ENCODE measurements around the gene GALNT7. TPM values are rescaled to one million over a fixed set of nuclear protein-coding genes. Genes with fewer than 3 reads are reported as not detected.

The GALNT7 gene
- total and polyA plus RNA-seq, 5 donors = 3.6 to 11.0 (median 8.2) TPM

GRCh38 chr4:173237762-173238161 lies 69.2 kb downstream of the GALNT7 start:
- DNase-seq = no peak
- no peak for ATAC-seq
- Histone ChIP-seq H3K9me3 (ENCODE audit: control insufficient read depth, low read length) (no peaks in the 10 kb centered on the region), H3K4me3 (ENCODE audit: low read length) (no peak overlapping the region), H3K4me1 (ENCODE audit: control insufficient read depth, insufficient read depth, low read length) (no peaks in the 10 kb centered on the region), H3K27ac (ENCODE audit: low read length) (no peak overlapping the region), H3K27me3 (ENCODE audit: control insufficient read depth, insufficient read depth) (no peaks in the 10 kb centered on the region)
- 63% methylated on average over 2 of the region's 2 CpGs for WGBS
- intact Hi-C loops (cut with DNase I) = no loop called here

GRCh38 chr4:173240696-173241095 lies 72.1 kb downstream of the GALNT7 start:
- Histone ChIP-seq H3K27me3 (ENCODE audit: control insufficient read depth, insufficient read depth) (no peaks in the 10 kb centered on the region), H3K4me3 (ENCODE audit: low read length) (no peak overlapping the region), H3K27ac (ENCODE audit: low read length) (no peak overlapping the region), H3K4me1 (ENCODE audit: control insufficient read depth, insufficient read depth, low read length) (no peaks in the 10 kb centered on the region), H3K9me3 (ENCODE audit: control insufficient read depth, low read length) (no peaks in the 10 kb centered on the region)
- intact Hi-C loops (cut with DNase I) = no loop called here
- ATAC-seq = no peak
- DNase-seq = no peak

- Histone ChIP-seq H3K27ac (ENCODE audit: low read length) (no peak overlapping the region), H3K4me3 (ENCODE audit: low read length) (no peak overlapping the region), H3K4me1 (ENCODE audit: control insufficient read depth, insufficient read depth, low read length) (no peaks in the 10 kb centered on the region), H3K9me3 (ENCODE audit: control insufficient read depth, low read length) (no peaks in the 10 kb centered on the region), H3K27me3 (ENCODE audit: control insufficient read depth, insufficient read depth) (no peaks in the 10 kb centered on the region)
- ATAC-seq = no peak
- 97% methylated on average over 3 of the region's 3 CpGs for WGBS
- intact Hi-C loops (cut with DNase I) = no loop called here
- no peak for DNase-seq
These were observed 74.0 kb downstream of the GALNT7 start for GRCh38 chr4:173242466-173243250.

- 91% methylated on average over 3 of the region's 3 CpGs for WGBS
These were observed 74.7 kb downstream of the GALNT7 start for GRCh38 chr4:173243321-173243720.

GRCh38 chr4:173243917-173244658 lies 75.5 kb downstream of the GALNT7 start:
- WGBS = 96% methylated on average over 3 of the region's 3 CpGs
- DNase-seq (no peak), ATAC-seq (no peak)
- Histone ChIP-seq H3K27ac (ENCODE audit: low read length) (no peak overlapping the region), H3K4me3 (ENCODE audit: low read length) (no peak overlapping the region), H3K9me3 (ENCODE audit: control insufficient read depth, low read length) (no peaks in the 10 kb centered on the region), H3K27me3 (ENCODE audit: control insufficient read depth, insufficient read depth) (no peaks in the 10 kb centered on the region), H3K4me1 (ENCODE audit: control insufficient read depth, insufficient read depth, low read length) (no peaks in the 10 kb centered on the region)
- intact Hi-C loops (cut with DNase I) = no loop called here

More at GRCh38 chr4:173243321-173243720, 74.7 kb downstream of the GALNT7 start:
- no peak for DNase-seq
- ATAC-seq = no peak
- H3K27me3 ChIP-seq (ENCODE audit: control insufficient read depth, insufficient read depth) = no peaks in the 10 kb centered on the region
- no peaks in the 10 kb centered on the region for H3K9me3 ChIP-seq (ENCODE audit: control insufficient read depth, low read length)
- H3K4me3 ChIP-seq (ENCODE audit: low read length) = no peak overlapping the region
- H3K4me1 ChIP-seq (ENCODE audit: control insufficient read depth, insufficient read depth, low read length) = no peaks in the 10 kb centered on the region
- intact Hi-C loops (cut with DNase I) = no loop called here
- no peak overlapping the region for H3K27ac ChIP-seq (ENCODE audit: low read length)

GRCh38 chr4:173245952-173246351 lies 77.3 kb downstream of the GALNT7 start:
- Histone ChIP-seq H3K4me3 (ENCODE audit: low read length) (no peak overlapping the region), H3K9me3 (ENCODE audit: control insufficient read depth, low read length) (no peaks in the 10 kb centered on the region), H3K27me3 (ENCODE audit: control insufficient read depth, insufficient read depth) (no peaks in the 10 kb centered on the region), H3K4me1 (ENCODE audit: control insufficient read depth, insufficient read depth, low read length) (no peaks in the 10 kb centered on the region), H3K27ac (ENCODE audit: low read length) (no peak overlapping the region)
- no peak for DNase-seq
- ATAC-seq = no peak
- intact Hi-C loops (cut with DNase I) = no loop called here

GRCh38 chr4:173246719-173247118 lies 78.1 kb downstream of the GALNT7 start:
- WGBS = 63% methylated on average over 3 of the region's 3 CpGs
- H3K9me3 ChIP-seq (ENCODE audit: control insufficient read depth, low read length) = no peaks in the 10 kb centered on the region
- no peaks in the 10 kb centered on the region for H3K27me3 ChIP-seq (ENCODE audit: control insufficient read depth, insufficient read depth)
- H3K4me3 ChIP-seq (ENCODE audit: low read length) = no peak overlapping the region
- H3K27ac ChIP-seq (ENCODE audit: low read length) = no peak overlapping the region
- H3K4me1 ChIP-seq (ENCODE audit: control insufficient read depth, insufficient read depth, low read length) = no peaks in the 10 kb centered on the region
- no peak for DNase-seq
- intact Hi-C loops (cut with DNase I) = no loop called here
- ATAC-seq = no peak

GRCh38 chr4:173247321-173247720 lies 78.7 kb downstream of the GALNT7 start:
- WGBS = 65% methylated on average over 5 of the region's 5 CpGs
- intact Hi-C loops (cut with DNase I) = no loop called here
- H3K9me3 ChIP-seq (ENCODE audit: control insufficient read depth, low read length) = no peaks in the 10 kb centered on the region
- ATAC-seq (no peak), DNase-seq (no peak)
- no peak overlapping the region for H3K27ac ChIP-seq (ENCODE audit: low read length)
- peaks cover 3% of the 10 kb centered on the region for H3K4me1 ChIP-seq (ENCODE audit: control insufficient read depth, insufficient read depth, low read length)
- H3K4me3 ChIP-seq (ENCODE audit: low read length) = no peak overlapping the region
- no peaks in the 10 kb centered on the region for H3K27me3 ChIP-seq (ENCODE audit: control insufficient read depth, insufficient read depth)

GRCh38 chr4:173248690-173249089 lies 80.1 kb downstream of the GALNT7 start:
- H3K27me3 ChIP-seq (ENCODE audit: control insufficient read depth, insufficient read depth) = no peaks in the 10 kb centered on the region
- intact Hi-C loops (cut with DNase I) = no loop called here
- peaks cover 3% of the 10 kb centered on the region for H3K4me1 ChIP-seq (ENCODE audit: control insufficient read depth, insufficient read depth, low read length)
- DNase-seq (no peak), ATAC-seq (no peak)
- H3K27ac ChIP-seq (ENCODE audit: low read length) = no peak overlapping the region
- no peak overlapping the region for H3K4me3 ChIP-seq (ENCODE audit: low read length)
- no peaks in the 10 kb centered on the region for H3K9me3 ChIP-seq (ENCODE audit: control insufficient read depth, low read length)

- intact Hi-C loops (cut with DNase I) = no loop called here
- Histone ChIP-seq H3K9me3 (ENCODE audit: control insufficient read depth, low read length) (no peaks in the 10 kb centered on the region), H3K4me3 (ENCODE audit: low read length) (no peak overlapping the region), H3K27ac (ENCODE audit: low read length) (no peak overlapping the region), H3K27me3 (ENCODE audit: control insufficient read depth, insufficient read depth) (no peaks in the 10 kb centered on the region), H3K4me1 (ENCODE audit: control insufficient read depth, insufficient read depth, low read length) (peaks cover 3% of the 10 kb centered on the region)
- 66% methylated on average over 6 of the region's 6 CpGs for WGBS
- peak in 2 of 3 donors; percentile 72 to 74 for DNase-seq
- ATAC-seq = peak; percentile 86 to 90
These were observed 83.7 kb downstream of the GALNT7 start for GRCh38 chr4:173252024-173252935.

GRCh38 chr4:173253561-173253960 lies 85.0 kb downstream of the GALNT7 start:
- Histone ChIP-seq H3K4me1 (ENCODE audit: control insufficient read depth, insufficient read depth, low read length) (peaks cover 3% of the 10 kb centered on the region), H3K27me3 (ENCODE audit: control insufficient read depth, insufficient read depth) (no peaks in the 10 kb centered on the region), H3K4me3 (ENCODE audit: low read length) (no peak overlapping the region), H3K9me3 (ENCODE audit: control insufficient read depth, low read length) (no peaks in the 10 kb centered on the region), H3K27ac (ENCODE audit: low read length) (no peak overlapping the region)
- intact Hi-C loops (cut with DNase I) = no loop called here
- ATAC-seq = no peak
- DNase-seq = no peak
- WGBS = 92% methylated on average over 2 of the region's 2 CpGs
